HEK293 (cell line): ENCODE results near the gene HNRNPA2B1.

Experiments
- ATF2 ChIP-seq: fragments of 450-650 bp; formaldehyde crosslinking; IDR thresholded peaks from 2 replicates; pipeline ENCODE4 v1.5.1; 2016; ENCODE audit warnings: missing biosample characterization, missing genetic modification characterization, low read depth
- REST ChIP-seq: fragments of 450-650 bp; formaldehyde crosslinking; IDR thresholded peaks from 2 replicates; pipeline ENCODE4 v1.5.1; 2016; ENCODE audit warnings: missing biosample characterization, missing genetic modification characterization
- ZFP37 ChIP-seq: fragments of 450-650 bp; formaldehyde crosslinking; IDR thresholded peaks from 2 replicates; pipeline ENCODE4 v1.5.1; 2016; ENCODE audit warnings: missing biosample characterization, missing genetic modification characterization
- ZNF133 ChIP-seq: fragments of 450-650 bp; formaldehyde crosslinking; IDR thresholded peaks from 2 replicates; pipeline ENCODE4 v1.5.1; 2016; ENCODE audit warnings: missing biosample characterization, missing genetic modification characterization
- ZNF274 ChIP-seq, 2 experiments: fragments of 200-500 bp in 1 of 2; fragments of 450-650 bp in 1 of 2; sonication (Bioruptor generic) in 1 of 2; formaldehyde crosslinking in 1 of 2; IDR thresholded peaks; 2 replicates each; pipeline versions ENCODE4 v1.5.1 to v1.6.1; 2014 to 2016; ENCODE audit warnings: borderline replicate concordance in 1 of 2, inconsistent platforms in 1 of 2, low read length in 1 of 2, missing biosample characterization in 1 of 2, missing genetic modification characterization in 1 of 2
- ZNF292 ChIP-seq: fragments of 450-650 bp; formaldehyde crosslinking; IDR thresholded peaks from 2 replicates; pipeline ENCODE4 v1.5.1; 2016; ENCODE audit warnings: low read depth, missing biosample characterization, missing genetic modification characterization, borderline replicate concordance
- ZNF335 ChIP-seq: fragments of 450-650 bp; formaldehyde crosslinking; conservative IDR thresholded peaks from 2 replicates; pipeline ENCODE4 v1.5.1; 2016; ENCODE audit warnings: missing biosample characterization, missing genetic modification characterization
- ZNF510 ChIP-seq: fragments of 450-650 bp; formaldehyde crosslinking; IDR thresholded peaks from 2 replicates; pipeline ENCODE4 v1.5.1; 2018; ENCODE audit warnings: mild to moderate bottlenecking, missing genetic modification characterization, missing biosample characterization; ENCODE audit not compliant: insufficient replicate concordance
- ZNF549 ChIP-seq: fragments of 450-650 bp; IDR thresholded peaks from 2 replicates; pipeline ENCODE4 v1.5.1; 2018; ENCODE audit warnings: missing biosample characterization, missing genetic modification characterization, mild to moderate bottlenecking, inconsistent platforms, moderate library complexity
- ZNF600 ChIP-seq: fragments of 450-650 bp; formaldehyde crosslinking; IDR thresholded peaks from 2 replicates; pipeline ENCODE4 v1.5.1; 2016; ENCODE audit warnings: missing biosample characterization, missing genetic modification characterization
- ZNF664 ChIP-seq: fragments of 450-650 bp; formaldehyde crosslinking; IDR thresholded peaks from 2 replicates; pipeline ENCODE4 v1.5.1; 2016; ENCODE audit warnings: missing biosample characterization, missing genetic modification characterization
- ZNF777 ChIP-seq: fragments of 450-650 bp; formaldehyde crosslinking; IDR thresholded peaks from 2 replicates; pipeline ENCODE4 v1.5.1; 2017; ENCODE audit warnings: missing biosample characterization, missing genetic modification characterization, borderline replicate concordance
- TF ChIP-seq, protein P1 (sequence below): fragments of 450-650 bp; formaldehyde crosslinking; IDR thresholded peaks from 2 replicates; pipeline ENCODE4 v1.5.1; 2016; ENCODE audit warnings: missing biosample characterization, missing genetic modification characterization
- TF ChIP-seq, protein P2 (sequence below): fragments of 450-650 bp; formaldehyde crosslinking; optimal IDR thresholded peaks from 2 replicates; pipeline ENCODE3; 2016; ENCODE audit warnings: missing biosample characterization, mild to moderate bottlenecking, missing genetic modification characterization

GRCh38 chr7:26200444-26201246 is at the start of gene HNRNPA2B1:
- TF ChIP-seq, protein P1, sequence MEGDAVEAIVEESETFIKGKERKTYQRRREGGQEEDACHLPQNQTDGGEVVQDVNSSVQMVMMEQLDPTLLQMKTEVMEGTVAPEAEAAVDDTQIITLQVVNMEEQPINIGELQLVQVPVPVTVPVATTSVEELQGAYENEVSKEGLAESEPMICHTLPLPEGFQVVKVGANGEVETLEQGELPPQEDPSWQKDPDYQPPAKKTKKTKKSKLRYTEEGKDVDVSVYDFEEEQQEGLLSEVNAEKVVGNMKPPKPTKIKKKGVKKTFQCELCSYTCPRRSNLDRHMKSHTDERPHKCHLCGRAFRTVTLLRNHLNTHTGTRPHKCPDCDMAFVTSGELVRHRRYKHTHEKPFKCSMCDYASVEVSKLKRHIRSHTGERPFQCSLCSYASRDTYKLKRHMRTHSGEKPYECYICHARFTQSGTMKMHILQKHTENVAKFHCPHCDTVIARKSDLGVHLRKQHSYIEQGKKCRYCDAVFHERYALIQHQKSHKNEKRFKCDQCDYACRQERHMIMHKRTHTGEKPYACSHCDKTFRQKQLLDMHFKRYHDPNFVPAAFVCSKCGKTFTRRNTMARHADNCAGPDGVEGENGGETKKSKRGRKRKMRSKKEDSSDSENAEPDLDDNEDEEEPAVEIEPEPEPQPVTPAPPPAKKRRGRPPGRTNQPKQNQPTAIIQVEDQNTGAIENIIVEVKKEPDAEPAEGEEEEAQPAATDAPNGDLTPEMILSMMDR (tag by site-specific recombination): no peak; the same call in 1 of the 2 replicates
- TF ChIP-seq ZNF133 (no peak), ZNF600 (tag by site-specific recombination) (0 out of 2 replicates have a peak, but pooled peaks have one; percentile 18), ZNF549 (tag by site-specific recombination) (no peak), ZNF274 (IDR thresholded peaks at IDR 0.05; ENCODE audit: low read length) (no peak), ZNF274 (tag by site-specific recombination; IDR thresholded peaks at IDR 0.05; ENCODE audit: borderline replicate concordance) (no peak), ZNF664 (tag by site-specific recombination) (no peak), ATF2 (0 out of 2 replicates have a peak, but pooled peaks have one; percentile 2), ZNF335 (tag by site-specific recombination) (peak; percentile 57), REST (tag by site-specific recombination) (no peak), ZFP37 (tag by site-specific recombination) (0 out of 2 replicates have a peak, but pooled peaks have one; percentile 39), ZNF292 (tag by site-specific recombination) (no peak), ZNF777 (tag by site-specific recombination) (no peak), ZNF510 (no peak)
- TF ChIP-seq, protein P2, sequence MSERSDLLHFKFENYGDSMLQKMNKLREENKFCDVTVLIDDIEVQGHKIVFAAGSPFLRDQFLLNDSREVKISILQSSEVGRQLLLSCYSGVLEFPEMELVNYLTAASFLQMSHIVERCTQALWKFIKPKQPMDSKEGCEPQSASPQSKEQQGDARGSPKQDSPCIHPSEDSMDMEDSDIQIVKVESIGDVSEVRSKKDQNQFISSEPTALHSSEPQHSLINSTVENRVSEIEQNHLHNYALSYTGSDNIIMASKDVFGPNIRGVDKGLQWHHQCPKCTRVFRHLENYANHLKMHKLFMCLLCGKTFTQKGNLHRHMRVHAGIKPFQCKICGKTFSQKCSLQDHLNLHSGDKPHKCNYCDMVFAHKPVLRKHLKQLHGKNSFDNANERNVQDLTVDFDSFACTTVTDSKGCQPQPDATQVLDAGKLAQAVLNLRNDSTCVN (tag by site-specific recombination): no peak
